Sigmoid colon (tissue), 7 donors: ENCODE data around the gene FAM131C. TPM values are rescaled to one million over a fixed set of nuclear protein-coding genes. Genes with fewer than 3 reads are reported as not detected.
A peak's percentile ranks its signal among the peaks of the same experiment; 100 is the strongest.
"Not testable (repeated sequence)": the region's sequence is repeated elsewhere in the genome, so short reads cannot be mapped to it uniquely, and the experiment has no call there.

Experiments used
- DNase-seq: peaks from one replicate; pipeline ENCODE4 v3.0.0-alpha.2; 2019
- H3K27ac ChIP-seq, 4 donors: fragments of 200-600 bp; sonication (generic); one replicate each; pipeline ENCODE4 v1.5.1; 2016 to 2019; ENCODE audit warnings: mild to moderate bottlenecking in 1 of 4
- H3K27me3 ChIP-seq, 3 donors: fragments of 200-600 bp; sonication (generic); one replicate each; pipeline ENCODE4 v1.5.1; 2019; ENCODE audit warnings: mild to moderate bottlenecking in 1 of 3
- H3K36me3 ChIP-seq, 4 donors: fragments of 200-600 bp; sonication (generic); one replicate each; pipeline ENCODE4 v1.5.1; 2016 to 2019
- H3K4me1 ChIP-seq, 4 donors: fragments of 200-600 bp; sonication (generic); one replicate each; pipeline ENCODE4 v1.5.1; 2017 to 2019
- H3K4me3 ChIP-seq, 4 donors: fragments of 200-600 bp; sonication (generic); one replicate each; pipeline ENCODE4 v1.5.1; 2017 to 2019; ENCODE audit warnings: mild to moderate bottlenecking in 2 of 4, moderate library complexity in 1 of 4
- H3K9me3 ChIP-seq, 4 donors: fragments of 200-600 bp in 3 of 4; sonication (generic) in 3 of 4; one replicate each; pipeline versions ENCODE4 v1.5.1 to v1.6.1; 2013 to 2019
- EP300 ChIP-seq, 4 donors: sonication (generic); formaldehyde crosslinking; IDR thresholded peaks; one replicate each; pipeline ENCODE4 v1.6.1; 2017; ENCODE audit warnings: antibody characterized with exemption in 4 of 4
- POLR2A ChIP-seq, 2 donors: fragments of 450-650 bp; IDR thresholded peaks; one replicate each; pipeline ENCODE4 v1.6.1; 2016; ENCODE audit warnings: antibody characterized with exemption in 2 of 2, mild to moderate bottlenecking in 2 of 2, moderate library complexity in 2 of 2
- POLR2AphosphoS5 ChIP-seq, 4 donors: sonication (generic); formaldehyde crosslinking; IDR thresholded peaks; one replicate each; pipeline ENCODE4 v1.6.1; 2017; ENCODE audit warnings: antibody characterized with exemption in 4 of 4
- WGBS, 2 donors: extraction: QIAGEN DNeasy Blood & Tissue Kit; methylation state at CpG; one replicate each; pipeline ENCODE4 v1.1.7; 2013; 5-methylcytosine and 5-hydroxymethylcytosine counted together
- intact Hi-C: fragments of 100-400 bp; cut with DNase I; formaldehyde crosslinking; loops from one replicate; pipeline ENCODE4 v1.15.1; 2023
- polyA plus RNA-seq, 3 donors: library from polyadenylated mRNA; stranded (reverse); fragments of 200-250 nt; gene quantifications; one replicate each; pipeline ENCODE4 v1.2.3, GENCODE V29; 2013
- total RNA-seq, 4 donors: library from RNA; depleted of rRNA; stranded (reverse); fragments of >200 nt; gene quantifications; one replicate each; pipeline ENCODE4 v1.1.0, GENCODE V29; 2016
- TF ChIP-seq, protein P1 (sequence below), 4 experiments: fragments of 450-650 bp in 3 of 4; fragments of 200-600 bp in 1 of 4; IDR thresholded peaks; one replicate each; pipeline ENCODE4 v1.5.1; 2016 to 2019; ENCODE audit warnings: antibody characterized with exemption in 4 of 4, mild to moderate bottlenecking in 3 of 4, moderate library complexity in 2 of 4
- donor health status: healthy with polysubstance abuse.
- donor health status: Bipolar disorder and iron deficiency.
- donor health status: healthy.

Gene FAM131C
- total and polyA plus RNA-seq, 7 donors, result 0.12 to 0.81 TPM; not detected in 5

DNA sequence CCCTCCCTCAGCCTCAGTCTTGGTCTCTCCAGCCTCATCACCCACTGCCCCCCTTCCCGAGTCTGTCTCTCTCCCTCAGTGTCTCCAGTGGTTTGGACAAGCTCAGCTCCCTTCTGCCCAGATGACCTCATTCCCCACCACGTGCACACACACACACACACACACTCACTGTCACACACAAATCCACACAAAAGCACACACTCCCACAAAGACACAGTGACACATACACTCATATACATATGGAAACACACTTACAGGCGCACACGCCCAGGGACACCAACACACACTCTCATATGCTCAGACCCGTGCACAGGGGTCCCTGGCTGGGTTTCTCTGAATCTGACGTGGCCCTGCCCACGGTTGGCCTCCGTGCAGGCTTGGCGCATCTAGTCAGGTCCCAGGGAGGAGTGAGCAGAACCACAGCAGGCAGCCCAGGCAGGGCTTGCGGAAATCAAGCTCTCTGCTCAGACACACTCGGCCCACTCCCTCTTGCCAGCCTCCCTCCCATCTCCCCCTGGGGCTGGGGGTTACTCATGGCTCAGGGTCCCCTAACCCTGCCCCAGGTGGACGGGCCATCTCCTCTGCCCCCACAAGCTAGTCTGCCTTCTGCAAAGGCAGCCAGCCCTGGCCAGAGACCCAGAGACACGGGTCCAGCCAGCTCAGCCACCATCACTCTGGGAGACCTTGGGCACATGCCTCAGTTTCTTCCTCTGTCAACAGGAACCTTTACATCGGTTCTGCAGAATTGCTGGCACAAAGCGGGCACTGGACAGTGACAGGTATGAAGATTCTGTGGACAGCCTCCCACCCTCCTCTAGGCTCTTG is 38.5 kb upstream of the FAM131C start:
- intact Hi-C loops, result no loop called here
- peak overlapping the region in 1 of 4 donors; percentile 20 for H3K27ac ChIP-seq
- no peaks in the 10 kb centered on the region for H3K36me3 ChIP-seq
- peaks cover 0 to 19% (median 3%) of the 10 kb centered on the region in 4 donors for H3K4me1 ChIP-seq
- TF ChIP-seq EP300 (IDR thresholded peaks at IDR 0.05), result no peak
- TF ChIP-seq, protein P1, sequence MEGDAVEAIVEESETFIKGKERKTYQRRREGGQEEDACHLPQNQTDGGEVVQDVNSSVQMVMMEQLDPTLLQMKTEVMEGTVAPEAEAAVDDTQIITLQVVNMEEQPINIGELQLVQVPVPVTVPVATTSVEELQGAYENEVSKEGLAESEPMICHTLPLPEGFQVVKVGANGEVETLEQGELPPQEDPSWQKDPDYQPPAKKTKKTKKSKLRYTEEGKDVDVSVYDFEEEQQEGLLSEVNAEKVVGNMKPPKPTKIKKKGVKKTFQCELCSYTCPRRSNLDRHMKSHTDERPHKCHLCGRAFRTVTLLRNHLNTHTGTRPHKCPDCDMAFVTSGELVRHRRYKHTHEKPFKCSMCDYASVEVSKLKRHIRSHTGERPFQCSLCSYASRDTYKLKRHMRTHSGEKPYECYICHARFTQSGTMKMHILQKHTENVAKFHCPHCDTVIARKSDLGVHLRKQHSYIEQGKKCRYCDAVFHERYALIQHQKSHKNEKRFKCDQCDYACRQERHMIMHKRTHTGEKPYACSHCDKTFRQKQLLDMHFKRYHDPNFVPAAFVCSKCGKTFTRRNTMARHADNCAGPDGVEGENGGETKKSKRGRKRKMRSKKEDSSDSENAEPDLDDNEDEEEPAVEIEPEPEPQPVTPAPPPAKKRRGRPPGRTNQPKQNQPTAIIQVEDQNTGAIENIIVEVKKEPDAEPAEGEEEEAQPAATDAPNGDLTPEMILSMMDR (IDR thresholded peaks at IDR 0.05), result no peak
- no peak for TF ChIP-seq POLR2A (IDR thresholded peaks at IDR 0.05)
- TF ChIP-seq POLR2AphosphoS5 (IDR thresholded peaks at IDR 0.05), result no peak
- H3K4me3 ChIP-seq, result no peak overlapping the region
- no peak for DNase-seq
- WGBS, 2 donors, result 72 to 74% methylated on average over 15 of the region's 15 CpGs
- H3K9me3 ChIP-seq, result peaks cover 0 to 10% (median 5%) of the 10 kb centered on the region in 4 donors
- no peaks in the 10 kb centered on the region for H3K27me3 ChIP-seq

DNA sequence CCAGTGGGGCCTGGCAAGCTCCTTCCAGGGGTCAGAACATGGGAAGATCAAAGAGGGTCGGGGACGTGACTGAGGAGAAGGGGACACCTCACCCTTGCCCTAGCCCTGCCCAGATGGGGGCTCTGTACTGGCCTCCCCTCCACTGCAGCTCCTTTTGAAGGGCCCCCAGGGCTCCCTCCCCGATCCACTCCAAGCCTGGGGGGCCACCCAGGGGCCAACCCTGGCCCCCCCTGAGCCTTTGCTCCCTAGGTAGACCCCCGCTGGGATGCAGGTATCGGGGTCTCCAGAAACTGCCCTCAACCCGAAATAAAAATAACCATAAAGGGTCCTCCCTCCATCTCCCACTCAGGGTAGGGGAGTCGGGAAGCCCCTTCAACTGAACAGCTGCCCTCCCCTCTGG is 37.4 kb upstream of the FAM131C start:
- DNase-seq, result no peak
- 88 to 92% methylated on average over 7 of the region's 7 CpGs for WGBS, 2 donors
- intact Hi-C loops, result no loop called here
- peaks cover 0 to 19% (median 3%) of the 10 kb centered on the region in 4 donors for H3K4me1 ChIP-seq
- no peak for TF ChIP-seq POLR2A (IDR thresholded peaks at IDR 0.05)
- TF ChIP-seq, protein P1 (IDR thresholded peaks at IDR 0.05), result no peak
- TF ChIP-seq EP300 (IDR thresholded peaks at IDR 0.05), result no peak
- TF ChIP-seq POLR2AphosphoS5 (IDR thresholded peaks at IDR 0.05), result no peak
- no peaks in the 10 kb centered on the region for H3K27me3 ChIP-seq
- H3K36me3 ChIP-seq, result no peaks in the 10 kb centered on the region
- no peak overlapping the region for H3K4me3 ChIP-seq
- H3K9me3 ChIP-seq, result peaks cover 0 to 10% (median 5%) of the 10 kb centered on the region in 4 donors
- no peak overlapping the region for H3K27ac ChIP-seq

DNA sequence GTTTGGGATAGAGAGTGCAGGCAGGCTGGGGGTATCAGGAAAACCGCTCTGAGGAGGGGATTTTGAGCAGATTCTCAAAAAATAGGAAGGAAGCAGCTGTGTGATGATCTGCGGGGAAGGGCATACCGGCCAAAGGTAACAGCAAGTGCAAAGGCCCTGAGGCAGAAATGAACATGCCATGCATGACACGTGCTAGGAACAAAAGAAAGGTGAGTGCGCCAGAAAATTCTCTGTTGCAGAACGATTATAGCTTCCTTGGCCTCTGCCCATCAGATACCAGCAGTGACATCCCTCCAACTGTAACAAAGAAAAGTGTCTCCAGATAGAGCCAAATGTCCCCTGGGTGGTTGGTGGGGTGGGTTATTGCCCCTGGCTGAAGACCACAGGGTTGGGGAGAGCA is 37.0 kb upstream of the FAM131C start:
- no peak for DNase-seq
- Histone ChIP-seq H3K27me3 (no peaks in the 10 kb centered on the region), H3K4me3 (no peak overlapping the region), H3K9me3 (peaks cover 0 to 10% (median 5%) of the 10 kb centered on the region in 4 donors), H3K4me1 (peaks cover 0 to 19% (median 3%) of the 10 kb centered on the region in 4 donors), H3K36me3 (no peaks in the 10 kb centered on the region), H3K27ac (no peak overlapping the region)
- TF ChIP-seq POLR2A (IDR thresholded peaks at IDR 0.05) (no peak), EP300 (IDR thresholded peaks at IDR 0.05) (no peak), POLR2AphosphoS5 (IDR thresholded peaks at IDR 0.05) (no peak)
- TF ChIP-seq, protein P1 (IDR thresholded peaks at IDR 0.05), result no peak
- WGBS, 2 donors, result 90% methylated on average over 6 of the region's 6 CpGs
- intact Hi-C loops, result no loop called here

DNA sequence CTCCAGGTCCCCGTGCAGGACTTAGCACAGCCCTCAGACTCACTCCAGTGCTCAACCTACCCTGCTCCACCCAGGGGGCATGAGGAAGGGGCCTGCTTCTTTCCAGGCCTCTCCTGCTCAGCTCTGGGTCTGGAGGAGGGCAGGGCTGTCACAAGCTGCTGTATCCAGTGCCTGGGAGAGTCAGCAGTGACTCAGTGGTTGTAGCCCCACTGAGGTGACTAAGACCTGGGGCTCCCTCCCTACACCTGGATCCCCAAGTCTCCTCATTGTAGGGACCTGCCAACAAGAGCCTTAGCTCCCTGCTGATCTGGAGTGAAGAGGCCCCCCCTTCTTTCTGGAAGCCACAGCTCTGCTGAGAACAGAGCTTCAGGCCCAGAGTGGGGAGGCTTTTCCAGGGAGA is 36.1 kb upstream of the FAM131C start:
- TF ChIP-seq, protein P1 (IDR thresholded peaks at IDR 0.05), result no peak
- TF ChIP-seq EP300 (IDR thresholded peaks at IDR 0.05) (no peak), POLR2A (IDR thresholded peaks at IDR 0.05) (no peak), POLR2AphosphoS5 (IDR thresholded peaks at IDR 0.05) (no peak)
- WGBS, 2 donors, result 74 to 86% methylated on average over 1 of the region's 1 CpG
- intact Hi-C loops, result no loop called here

GRCh38 chr1:16107039-16107438 is 33.6 kb upstream of the FAM131C start:
- H3K36me3 ChIP-seq, intact Hi-C loops, H3K27ac ChIP-seq, H3K27me3 ChIP-seq, DNase-seq, H3K4me1 ChIP-seq, H3K4me3 ChIP-seq, H3K9me3 ChIP-seq: not testable (repeated sequence)
- 64 to 65% methylated on average over 5 of the region's 5 CpGs for WGBS, 2 donors

More for the DNA sequence above, 36.1 kb upstream of the FAM131C start:
- Histone ChIP-seq H3K9me3 (peaks cover 0 to 10% (median 5%) of the 10 kb centered on the region in 4 donors), H3K4me3 (no peak overlapping the region), H3K36me3 (no peaks in the 10 kb centered on the region), H3K27ac (no peak overlapping the region), H3K27me3 (no peaks in the 10 kb centered on the region), H3K4me1 (peaks cover 0 to 19% (median 3%) of the 10 kb centered on the region in 4 donors)
- no peak for DNase-seq
